ENCODE data around the gene PHACTR1.

The PHACTR1 gene

GRCh38 chr6:12968290-12968689 lies 251.7 kb downstream of the PHACTR1 start:
- peaks cover 4% of the 10 kb centered on the region for H3K4me1 Mint-ChIP-seq (ENCODE audit: low read depth)
- no peak overlapping the region for H3K4me3 Mint-ChIP-seq
- no peaks in the 10 kb centered on the region for H3K9me3 Mint-ChIP-seq
- H3K27ac Mint-ChIP-seq, result no peak overlapping the region
- no peaks in the 10 kb centered on the region for H3K36me3 Mint-ChIP-seq (ENCODE audit: low read depth)
- H3K27me3 Mint-ChIP-seq, result peaks cover 19% of the 10 kb centered on the region

- no peak overlapping the region for H3K27ac Mint-ChIP-seq
- H3K36me3 Mint-ChIP-seq (ENCODE audit: low read depth), result no peaks in the 10 kb centered on the region
- H3K27me3 Mint-ChIP-seq, result peaks cover 23% of the 10 kb centered on the region
- H3K9me3 Mint-ChIP-seq, result no peaks in the 10 kb centered on the region
- no peaks in the 10 kb centered on the region for H3K4me1 Mint-ChIP-seq (ENCODE audit: low read depth)
- H3K4me3 Mint-ChIP-seq, result no peak overlapping the region
Measured at GRCh38 chr6:12968839-12969558, 252.4 kb downstream of the PHACTR1 start.

GRCh38 chr6:12969966-12970365 lies 253.4 kb downstream of the PHACTR1 start:
- Mint-ChIP-seq H3K27me3 (peaks cover 29% of the 10 kb centered on the region), H3K36me3 (ENCODE audit: low read depth) (no peaks in the 10 kb centered on the region), H3K27ac (no peak overlapping the region), H3K9me3 (no peaks in the 10 kb centered on the region), H3K4me3 (no peak overlapping the region), H3K4me1 (ENCODE audit: low read depth) (no peaks in the 10 kb centered on the region)

GRCh38 chr6:12973386-12973785 lies 256.8 kb downstream of the PHACTR1 start:
- H3K27me3 Mint-ChIP-seq, result peaks cover 15% of the 10 kb centered on the region
- H3K4me1 Mint-ChIP-seq (ENCODE audit: low read depth), result no peaks in the 10 kb centered on the region

GRCh38 chr6:12974551-12974950 lies 258.0 kb downstream of the PHACTR1 start:
- no peak overlapping the region for H3K4me3 Mint-ChIP-seq
- no peaks in the 10 kb centered on the region for H3K9me3 Mint-ChIP-seq
- peaks cover 12% of the 10 kb centered on the region for H3K27me3 Mint-ChIP-seq
- no peaks in the 10 kb centered on the region for H3K4me1 Mint-ChIP-seq (ENCODE audit: low read depth)
- no peak overlapping the region for H3K27ac Mint-ChIP-seq
- H3K36me3 Mint-ChIP-seq (ENCODE audit: low read depth), result no peaks in the 10 kb centered on the region

More at GRCh38 chr6:12973386-12973785, 256.8 kb downstream of the PHACTR1 start:
- no peak overlapping the region for H3K27ac Mint-ChIP-seq
- H3K4me3 Mint-ChIP-seq, result no peak overlapping the region
- no peaks in the 10 kb centered on the region for H3K9me3 Mint-ChIP-seq
- no peaks in the 10 kb centered on the region for H3K36me3 Mint-ChIP-seq (ENCODE audit: low read depth)

- H3K4me1 Mint-ChIP-seq (ENCODE audit: low read depth), result no peaks in the 10 kb centered on the region
- H3K4me3 Mint-ChIP-seq, result no peak overlapping the region
- H3K9me3 Mint-ChIP-seq, result no peaks in the 10 kb centered on the region
- H3K27ac Mint-ChIP-seq, result no peak overlapping the region
- no peaks in the 10 kb centered on the region for H3K36me3 Mint-ChIP-seq (ENCODE audit: low read depth)
- H3K27me3 Mint-ChIP-seq, result peaks cover 12% of the 10 kb centered on the region
Measured at GRCh38 chr6:12976366-12976765, 259.8 kb downstream of the PHACTR1 start.

GRCh38 chr6:12977206-12977605 lies 260.6 kb downstream of the PHACTR1 start:
- H3K36me3 Mint-ChIP-seq (ENCODE audit: low read depth), result no peaks in the 10 kb centered on the region
- H3K27ac Mint-ChIP-seq, result no peak overlapping the region
- no peak overlapping the region for H3K4me3 Mint-ChIP-seq
- H3K9me3 Mint-ChIP-seq, result no peaks in the 10 kb centered on the region
- peaks cover 12% of the 10 kb centered on the region for H3K27me3 Mint-ChIP-seq
- no peaks in the 10 kb centered on the region for H3K4me1 Mint-ChIP-seq (ENCODE audit: low read depth)

GRCh38 chr6:12977806-12978205 lies 261.2 kb downstream of the PHACTR1 start:
- no peak overlapping the region for H3K27ac Mint-ChIP-seq
- no peaks in the 10 kb centered on the region for H3K36me3 Mint-ChIP-seq (ENCODE audit: low read depth)
- no peaks in the 10 kb centered on the region for H3K9me3 Mint-ChIP-seq
- no peak overlapping the region for H3K4me3 Mint-ChIP-seq
- peaks cover 12% of the 10 kb centered on the region for H3K27me3 Mint-ChIP-seq
- no peaks in the 10 kb centered on the region for H3K4me1 Mint-ChIP-seq (ENCODE audit: low read depth)

GRCh38 chr6:12980741-12981140 lies 264.2 kb downstream of the PHACTR1 start:
- Mint-ChIP-seq H3K27ac (no peak overlapping the region), H3K4me1 (ENCODE audit: low read depth) (no peaks in the 10 kb centered on the region), H3K9me3 (no peaks in the 10 kb centered on the region), H3K36me3 (ENCODE audit: low read depth) (no peaks in the 10 kb centered on the region), H3K4me3 (no peak overlapping the region), H3K27me3 (no peaks in the 10 kb centered on the region)

- Mint-ChIP-seq H3K27me3 (no peaks in the 10 kb centered on the region), H3K9me3 (no peaks in the 10 kb centered on the region), H3K4me3 (no peak overlapping the region), H3K36me3 (ENCODE audit: low read depth) (no peaks in the 10 kb centered on the region), H3K27ac (no peak overlapping the region), H3K4me1 (ENCODE audit: low read depth) (no peaks in the 10 kb centered on the region)
Measured at GRCh38 chr6:12984776-12985175, 268.2 kb downstream of the PHACTR1 start.

GRCh38 chr6:12987783-12988182 lies 271.2 kb downstream of the PHACTR1 start:
- Mint-ChIP-seq H3K27me3 (no peaks in the 10 kb centered on the region), H3K9me3 (no peaks in the 10 kb centered on the region), H3K36me3 (ENCODE audit: low read depth) (no peaks in the 10 kb centered on the region), H3K4me1 (ENCODE audit: low read depth) (no peaks in the 10 kb centered on the region), H3K27ac (no peak overlapping the region), H3K4me3 (no peak overlapping the region)

- no peak overlapping the region for H3K4me3 Mint-ChIP-seq
- H3K27me3 Mint-ChIP-seq, result peaks cover 10% of the 10 kb centered on the region
- no peaks in the 10 kb centered on the region for H3K4me1 Mint-ChIP-seq (ENCODE audit: low read depth)
- H3K36me3 Mint-ChIP-seq (ENCODE audit: low read depth), result no peaks in the 10 kb centered on the region
- peaks cover 5% of the 10 kb centered on the region for H3K9me3 Mint-ChIP-seq
- H3K27ac Mint-ChIP-seq, result no peak overlapping the region
Measured at GRCh38 chr6:12990162-12990561, 273.6 kb downstream of the PHACTR1 start.

- H3K4me3 Mint-ChIP-seq, result no peak overlapping the region
- H3K27ac Mint-ChIP-seq, result no peak overlapping the region
- no peaks in the 10 kb centered on the region for H3K36me3 Mint-ChIP-seq (ENCODE audit: low read depth)
- peaks cover 5% of the 10 kb centered on the region for H3K9me3 Mint-ChIP-seq
- peaks cover 10% of the 10 kb centered on the region for H3K27me3 Mint-ChIP-seq
- H3K4me1 Mint-ChIP-seq (ENCODE audit: low read depth), result no peaks in the 10 kb centered on the region
Measured at GRCh38 chr6:12991435-12991834, 274.9 kb downstream of the PHACTR1 start.

GRCh38 chr6:12992770-12993169 lies 276.2 kb downstream of the PHACTR1 start:
- Mint-ChIP-seq H3K9me3 (peaks cover 5% of the 10 kb centered on the region), H3K27ac (no peak overlapping the region), H3K27me3 (peaks cover 10% of the 10 kb centered on the region), H3K4me3 (no peak overlapping the region), H3K36me3 (ENCODE audit: low read depth) (no peaks in the 10 kb centered on the region), H3K4me1 (ENCODE audit: low read depth) (no peaks in the 10 kb centered on the region)

GRCh38 chr6:12993283-12993898 lies 276.8 kb downstream of the PHACTR1 start:
- peaks cover 5% of the 10 kb centered on the region for H3K9me3 Mint-ChIP-seq
- H3K4me3 Mint-ChIP-seq, result no peak overlapping the region
- no peaks in the 10 kb centered on the region for H3K4me1 Mint-ChIP-seq (ENCODE audit: low read depth)

GRCh38 chr6:12995419-12995818 lies 278.9 kb downstream of the PHACTR1 start:
- no peaks in the 10 kb centered on the region for H3K36me3 Mint-ChIP-seq (ENCODE audit: low read depth)
- no peaks in the 10 kb centered on the region for H3K4me1 Mint-ChIP-seq (ENCODE audit: low read depth)
- H3K4me3 Mint-ChIP-seq, result no peak overlapping the region
- H3K9me3 Mint-ChIP-seq, result peaks cover 5% of the 10 kb centered on the region
- H3K27ac Mint-ChIP-seq, result no peak overlapping the region
- H3K27me3 Mint-ChIP-seq, result peaks cover 10% of the 10 kb centered on the region

More at GRCh38 chr6:12993283-12993898, 276.8 kb downstream of the PHACTR1 start:
- Mint-ChIP-seq H3K27me3 (peaks cover 10% of the 10 kb centered on the region), H3K36me3 (ENCODE audit: low read depth) (no peaks in the 10 kb centered on the region), H3K27ac (no peak overlapping the region)
